ENCODE results near the gene LEF1.

GRCh38 chr4:108018040-108018883, 150.5 kb downstream of the LEF1 start:
- TF ChIP-seq CTCF (conservative IDR thresholded peaks at IDR 0.05 in 1 of 2, IDR thresholded peaks at IDR 0.05 in 1 of 2; ENCODE audit: extremely low read depth in 1 of 2, insufficient read depth in 1 of 2, low read depth in 1 of 2, low read length in 2 of 2) (peak; percentile 84 to 89), EZH2 (IDR thresholded peaks at IDR 0.05; ENCODE audit: borderline replicate concordance, low read length) (no peak)

All from mammary epithelial cell (primary cell).